GM21381 (cell line): Measurements from ENCODE around the gene PTGFRN.
A peak's percentile ranks its signal among the peaks of the same experiment; 100 is the strongest.
"Not testable (repeated sequence)": the region's sequence is repeated elsewhere in the genome, so short reads cannot be mapped to it uniquely, and the experiment has no call there.

Experiments
- ATAC-seq: cut with Tn5 transposase; IDR thresholded peaks from one replicate; pipeline ENCODE4 v1.9.1; 2021; ENCODE audit warnings: mild to moderate bottlenecking, moderate library complexity; ENCODE audit not compliant: unreplicated experiment

Gene PTGFRN

GRCh38 chr1:116909512-116910378 is at the start of gene PTGFRN:
TSS of gene PTGFRN (plus strand) at chr1:116909916. CDS start at chr1:116910204, 288 bp downstream.
- ATAC-seq: no peak

- not testable (repeated sequence) for ATAC-seq
Observed at GRCh38 chr1:116860167-116860566, 49.5 kb upstream of the PTGFRN start.

GRCh38 chr1:116861137-116861536 is 48.6 kb upstream of the PTGFRN start:
- ATAC-seq: no peak

GRCh38 chr1:116863031-116863430 is 46.7 kb upstream of the PTGFRN start:
- not testable (repeated sequence) for ATAC-seq

- not testable (repeated sequence) for ATAC-seq
Observed at GRCh38 chr1:116866478-116866877, 43.2 kb upstream of the PTGFRN start.

GRCh38 chr1:116868385-116868784 is 41.3 kb upstream of the PTGFRN start:
- no peak for ATAC-seq

GRCh38 chr1:116869611-116870010 is 40.1 kb upstream of the PTGFRN start:
- no peak for ATAC-seq

GRCh38 chr1:116870300-116870699 is 39.4 kb upstream of the PTGFRN start:
- no peak for ATAC-seq

- ATAC-seq: no peak
Observed at GRCh38 chr1:116871779-116872146, 38.0 kb upstream of the PTGFRN start.

- ATAC-seq: no peak
Observed at GRCh38 chr1:116873680-116874271, 35.9 kb upstream of the PTGFRN start.

- ATAC-seq: no peak
Observed at GRCh38 chr1:116874733-116875249, 34.9 kb upstream of the PTGFRN start.

GRCh38 chr1:116875391-116875790 is 34.3 kb upstream of the PTGFRN start:
- ATAC-seq: no peak

- not testable (repeated sequence) for ATAC-seq
Observed at GRCh38 chr1:116875946-116876345, 33.8 kb upstream of the PTGFRN start.

GRCh38 chr1:116877141-116877818 is 32.4 kb upstream of the PTGFRN start:
- ATAC-seq: no peak

- ATAC-seq: peak; percentile 58
Observed at GRCh38 chr1:116878804-116879477, 30.8 kb upstream of the PTGFRN start.

- ATAC-seq: peak; percentile 9
Observed at GRCh38 chr1:116879478-116880133, 30.1 kb upstream of the PTGFRN start.

- no peak for ATAC-seq
Observed at GRCh38 chr1:116880917-116881316, 28.8 kb upstream of the PTGFRN start.

- ATAC-seq: no peak
Observed at GRCh38 chr1:116881879-116882520, 27.7 kb upstream of the PTGFRN start.

GRCh38 chr1:116882866-116883265 is 26.9 kb upstream of the PTGFRN start:
- ATAC-seq: no peak

GRCh38 chr1:116886291-116886878 is 23.3 kb upstream of the PTGFRN start:
- no peak for ATAC-seq
